HEK293 (cell line): ENCODE measurements around the gene TBL1X.

Experiments used
- CTCF ChIP-seq: fragments of 450-650 bp; formaldehyde crosslinking; IDR thresholded peaks from 2 replicates; pipeline ENCODE4 v1.5.1; 2016; ENCODE audit warnings: missing biosample characterization, missing genetic modification characterization
- MZF1 ChIP-seq: fragments of 450-650 bp; formaldehyde crosslinking; IDR thresholded peaks from 2 replicates; pipeline ENCODE4 v1.5.1; 2017; ENCODE audit warnings: missing biosample characterization, missing genetic modification characterization, borderline replicate concordance
- PRDM10 ChIP-seq: fragments of 450-650 bp; formaldehyde crosslinking; IDR thresholded peaks from 2 replicates; pipeline ENCODE4 v1.5.1; 2016; ENCODE audit warnings: missing biosample characterization, missing genetic modification characterization
- REST ChIP-seq: fragments of 450-650 bp; formaldehyde crosslinking; IDR thresholded peaks from 2 replicates; pipeline ENCODE4 v1.5.1; 2016; ENCODE audit warnings: missing biosample characterization, missing genetic modification characterization
- ZNF146 ChIP-seq: fragments of 450-650 bp; formaldehyde crosslinking; IDR thresholded peaks from 2 replicates; pipeline ENCODE4 v1.5.1; 2016; ENCODE audit warnings: missing biosample characterization, missing genetic modification characterization
- ZNF184 ChIP-seq: fragments of 450-650 bp; IDR thresholded peaks from 2 replicates; pipeline ENCODE4 v1.5.1; 2018; ENCODE audit warnings: missing biosample characterization, mild to moderate bottlenecking, missing genetic modification characterization
- ZNF645 ChIP-seq: fragments of 450-650 bp; formaldehyde crosslinking; IDR thresholded peaks from 2 replicates; pipeline ENCODE4; 2016; ENCODE audit warnings: missing biosample characterization, missing genetic modification characterization
- ZNF747 ChIP-seq: fragments of 450-650 bp; formaldehyde crosslinking; IDR thresholded peaks from 2 replicates; pipeline ENCODE4 v1.5.1; 2016; ENCODE audit warnings: missing biosample characterization, missing genetic modification characterization
- ZXDB ChIP-seq: fragments of 450-650 bp; formaldehyde crosslinking; IDR thresholded peaks from 2 replicates; pipeline ENCODE4 v1.5.1; 2016; ENCODE audit warnings: missing biosample characterization, missing genetic modification characterization

- TF ChIP-seq CTCF (no peak), ZNF747 (tag by site-specific recombination) (no peak), REST (no peak), ZNF645 (no peak), ZNF184 (tag by site-specific recombination) (no peak), MZF1 (tag by site-specific recombination) (no peak), PRDM10 (tag by site-specific recombination) (no peak), ZXDB (tag by site-specific recombination) (no peak), ZNF146 (no peak)
Observed at GRCh38 chrX:9498236-9498635, 33.4 kb downstream of the TBL1X start.
